GOT3 (cell line): Measurements from ENCODE around the gene CACNA1I.

ENCODE experiments used
- DNase-seq: peaks from one replicate; lab custom pipeline; 2025; ENCODE audit warnings: mixed read lengths; lab: John Stamatoyannopoulos, UW

The CACNA1I gene

GRCh38 chr22:39651053-39651996 is 80.8 kb downstream of the CACNA1I start:
- DNase-seq, result no peak

GRCh38 chr22:39652990-39653786 is 82.6 kb downstream of the CACNA1I start:
- no peak for DNase-seq

- DNase-seq, result no peak
These were observed 83.2 kb downstream of the CACNA1I start for GRCh38 chr22:39653787-39654077.

GRCh38 chr22:39654131-39654926 is 83.8 kb downstream of the CACNA1I start:
- no peak for DNase-seq

GRCh38 chr22:39655004-39655579 is 84.5 kb downstream of the CACNA1I start:
- DNase-seq, result no peak

- DNase-seq, result no peak
These were observed 85.3 kb downstream of the CACNA1I start for GRCh38 chr22:39655831-39656230.

- no peak for DNase-seq
These were observed 86.2 kb downstream of the CACNA1I start for GRCh38 chr22:39656495-39657490.

- no peak for DNase-seq
These were observed 87.8 kb downstream of the CACNA1I start for GRCh38 chr22:39658367-39658766.

- DNase-seq, result no peak
These were observed 88.4 kb downstream of the CACNA1I start for GRCh38 chr22:39658806-39659463.

- no peak for DNase-seq
These were observed 90.9 kb downstream of the CACNA1I start for GRCh38 chr22:39661501-39661841.

- DNase-seq, result no peak
These were observed 91.5 kb downstream of the CACNA1I start for GRCh38 chr22:39661842-39662685.

- no peak for DNase-seq
These were observed 92.1 kb downstream of the CACNA1I start for GRCh38 chr22:39662686-39663052.

GRCh38 chr22:39663751-39664150 is 93.2 kb downstream of the CACNA1I start:
- DNase-seq, result no peak

- DNase-seq, result no peak
These were observed 94.1 kb downstream of the CACNA1I start for GRCh38 chr22:39664485-39665200.

- no peak for DNase-seq
These were observed 94.7 kb downstream of the CACNA1I start for GRCh38 chr22:39665229-39665628.

GRCh38 chr22:39665661-39666431 is 95.3 kb downstream of the CACNA1I start:
- no peak for DNase-seq

- no peak for DNase-seq
These were observed 95.9 kb downstream of the CACNA1I start for GRCh38 chr22:39666495-39666894.

GRCh38 chr22:39666926-39667325 is 96.4 kb downstream of the CACNA1I start:
- DNase-seq, result no peak
